ENCODE data around the gene KCNJ3.
A peak's percentile ranks its signal among the peaks of the same experiment; 100 is the strongest.
"Not testable (repeated sequence)": the region's sequence is repeated elsewhere in the genome, so short reads cannot be mapped to it uniquely, and the experiment has no call there.

The KCNJ3 gene

GRCh38 chr2:154855138-154855537 is 156.6 kb downstream of the KCNJ3 start:
- DNase-seq = peak; percentile 46

- not testable (repeated sequence) for DNase-seq
Observed at GRCh38 chr2:154867151-154867550, 168.7 kb downstream of the KCNJ3 start.

- DNase-seq = no peak
Observed at GRCh38 chr2:154875999-154876398, 177.5 kb downstream of the KCNJ3 start.

DNA sequence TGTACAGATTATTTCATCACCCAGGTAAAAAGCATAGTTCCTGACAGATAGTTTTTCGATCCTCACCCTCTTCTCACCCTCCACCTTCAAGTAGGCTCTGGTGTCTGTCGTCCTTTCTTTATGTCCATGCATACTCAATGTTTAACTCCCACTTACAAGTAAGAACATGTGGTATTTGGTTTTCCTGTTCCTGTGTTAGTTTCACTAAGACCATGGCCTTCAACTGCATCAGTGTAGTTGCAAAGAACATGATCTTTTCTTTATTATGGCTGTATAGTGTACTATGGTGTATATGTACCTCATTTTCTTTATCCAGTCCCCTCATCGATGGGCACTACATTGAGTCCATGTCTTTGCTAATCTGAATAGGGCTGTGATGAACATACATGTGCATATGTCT is 184.2 kb downstream of the KCNJ3 start:
- DNase-seq = no peak

GRCh38 chr2:154886316-154886715 is 187.8 kb downstream of the KCNJ3 start:
- no peak for DNase-seq

- DNase-seq = no peak
Observed at GRCh38 chr2:154898269-154898668, 199.8 kb downstream of the KCNJ3 start.

DNA sequence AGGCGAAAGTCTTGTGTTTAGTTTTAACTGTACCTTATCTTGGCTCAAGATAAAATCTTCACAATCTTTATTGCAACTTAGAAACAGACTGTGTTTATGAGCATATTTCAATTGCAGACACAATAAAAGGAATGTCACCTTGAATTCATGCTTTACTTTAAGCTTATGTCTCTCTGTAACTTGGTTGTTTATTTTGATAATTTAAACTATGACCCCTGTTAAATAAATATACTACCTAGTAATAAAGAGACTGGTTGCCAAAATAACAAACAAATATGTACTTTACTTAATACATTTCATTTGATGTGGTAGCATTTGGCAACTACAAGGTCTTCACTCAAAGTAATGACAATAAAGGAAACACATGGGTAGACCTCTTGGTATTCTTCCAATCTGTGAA is 202.6 kb downstream of the KCNJ3 start:
- no peak for DNase-seq
